ENCODE measurements around the gene KRT84.
"Not testable (repeated sequence)": the region's sequence is repeated elsewhere in the genome, so short reads cannot be mapped to it uniquely, and the experiment has no call there.

Gene KRT84

GRCh38 chr12:52360106-52360662 lies 25.3 kb downstream of the KRT84 start:
- DNase-seq = no peak

GRCh38 chr12:52359621-52360061 lies 25.8 kb downstream of the KRT84 start:
- DNase-seq = no peak

- DNase-seq = no peak
Measured at GRCh38 chr12:52358575-52359350, 26.7 kb downstream of the KRT84 start.

- DNase-seq = no peak
Measured at GRCh38 chr12:52356762-52357580, 28.5 kb downstream of the KRT84 start.

DNA sequence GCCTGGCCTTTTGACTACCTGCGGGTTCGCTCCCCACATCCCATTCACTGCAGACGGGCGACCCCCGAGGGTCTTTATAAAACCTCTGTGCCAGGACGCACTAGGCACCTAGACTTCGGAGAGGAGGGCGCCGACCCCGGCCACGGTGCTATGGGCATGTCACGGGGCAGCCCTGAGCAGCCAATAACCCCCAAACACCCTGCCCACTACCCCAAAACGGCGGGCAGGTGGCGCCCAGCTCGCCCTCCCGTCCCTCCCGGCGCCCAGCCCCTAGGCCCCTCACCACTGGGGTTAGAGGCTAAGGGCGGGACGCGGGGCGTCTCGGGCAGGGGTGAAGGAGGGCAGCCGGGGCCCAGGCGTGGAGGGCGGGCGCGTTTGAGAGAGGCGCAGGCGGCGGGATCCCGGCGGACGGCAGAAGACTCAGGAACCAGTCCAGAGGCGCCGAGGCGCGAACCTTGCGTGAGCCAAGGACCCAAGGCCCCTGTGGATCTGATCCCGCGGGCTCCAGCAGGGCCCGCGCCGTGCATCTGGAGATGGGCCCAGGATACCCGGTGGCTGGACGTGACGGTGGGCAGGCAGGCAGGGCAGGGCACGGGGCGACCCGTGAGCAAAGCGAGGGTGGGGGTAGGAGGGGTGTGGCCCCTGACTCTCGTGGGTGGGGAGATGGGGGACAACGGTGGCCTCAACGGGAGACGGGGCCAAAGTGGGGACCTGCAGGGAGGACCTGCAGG lies 29.3 kb downstream of the KRT84 start:
- no peak for DNase-seq

DNA sequence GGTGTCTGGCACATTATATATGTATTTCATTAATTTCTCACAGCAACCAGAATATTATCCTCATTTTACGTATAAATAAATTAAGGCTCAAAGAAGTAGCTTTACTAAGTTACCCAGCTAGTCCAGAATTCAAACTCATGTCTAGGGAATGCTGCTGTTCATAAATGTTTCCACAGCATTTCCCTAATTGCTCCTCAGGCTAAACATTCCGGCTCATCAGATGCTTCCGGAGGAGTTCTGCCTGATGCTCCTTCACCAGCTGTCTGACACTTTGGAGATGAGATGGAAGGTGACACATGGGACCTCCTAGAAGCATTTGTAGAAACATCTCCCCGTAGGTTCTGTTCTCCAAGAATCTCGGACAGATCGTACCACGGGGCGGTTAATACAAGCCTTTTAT lies 30.3 kb downstream of the KRT84 start:
- no peak for DNase-seq

DNA sequence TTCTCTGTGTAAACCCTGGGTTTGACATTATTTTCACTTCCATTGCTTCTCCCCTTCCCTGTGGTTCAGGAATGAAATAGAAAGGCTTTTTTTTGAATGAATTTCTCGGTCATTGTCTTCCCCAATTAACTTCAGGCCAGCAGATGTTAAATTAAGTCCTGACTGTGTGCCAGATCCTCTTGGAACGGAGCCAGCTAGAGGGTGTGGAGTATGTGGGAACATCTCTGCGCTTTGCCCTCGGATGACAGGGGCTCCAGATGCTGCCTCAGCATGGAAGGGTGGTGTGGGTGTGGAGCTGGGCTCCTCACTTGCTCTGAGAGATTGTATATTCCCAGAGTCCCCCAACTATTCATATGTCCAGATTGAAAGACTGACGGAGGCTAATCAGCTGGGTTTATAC lies 31.3 kb downstream of the KRT84 start:
- no peak for DNase-seq

DNA sequence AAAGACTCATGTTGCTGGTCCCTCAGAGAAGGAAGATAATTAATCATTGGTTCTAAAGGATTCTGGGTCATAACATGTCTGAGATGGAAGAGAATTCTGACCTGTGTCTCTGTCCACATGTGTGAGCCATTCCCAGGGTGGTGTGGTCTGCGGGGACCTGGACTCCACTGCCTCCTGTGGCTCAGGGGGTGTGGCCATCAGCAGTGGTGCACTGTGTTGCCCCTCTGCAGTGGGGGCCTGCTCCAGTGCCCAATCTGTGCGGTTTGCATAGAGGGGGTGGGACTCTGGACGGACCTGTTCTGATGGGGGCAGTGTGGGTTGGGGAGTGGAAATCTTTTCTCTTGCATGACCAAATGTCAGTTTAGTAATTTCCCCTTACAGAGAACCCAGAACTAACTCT lies 31.7 kb downstream of the KRT84 start:
- no peak for DNase-seq

DNA sequence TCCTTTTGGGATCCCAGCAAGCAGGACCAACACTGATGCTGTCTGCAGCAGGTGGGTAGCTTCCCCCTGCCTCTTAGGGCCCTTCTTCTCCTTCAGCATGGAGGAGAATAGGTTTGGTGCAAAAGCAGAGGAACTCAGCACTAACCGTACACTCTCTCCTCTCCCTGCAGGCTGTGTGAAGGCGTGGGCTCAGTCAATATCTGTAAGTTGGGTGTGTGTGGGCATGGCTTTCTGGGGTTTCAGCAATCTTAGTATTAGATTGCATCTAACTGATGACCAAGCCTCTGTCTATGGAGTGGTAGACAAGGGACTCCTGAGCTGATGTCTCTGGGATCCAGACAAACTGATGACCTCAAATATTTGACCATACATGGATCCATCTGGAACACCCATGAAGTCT lies 32.5 kb downstream of the KRT84 start:
- no peak for DNase-seq

GRCh38 chr12:52351196-52352059 lies 34.0 kb downstream of the KRT84 start:
- no peak for DNase-seq

DNA sequence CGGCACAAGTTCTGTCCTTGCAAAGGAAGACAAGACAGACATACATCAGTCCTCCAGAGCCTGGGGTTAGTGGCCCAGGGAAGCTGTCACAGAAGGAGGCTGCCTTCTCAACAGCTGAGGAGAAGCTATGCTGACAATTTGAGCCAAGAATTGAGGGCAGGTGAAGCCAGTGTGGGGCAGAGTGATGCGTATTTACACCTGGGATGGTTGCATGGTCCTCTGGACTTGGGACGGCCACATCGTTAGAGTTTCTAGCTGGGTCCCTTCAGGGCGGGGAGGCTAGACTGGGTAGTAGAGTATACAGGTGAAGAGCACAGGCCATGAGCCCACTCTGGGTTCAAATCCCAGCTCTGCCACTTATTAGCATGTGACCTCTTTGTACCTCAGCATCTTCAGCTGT lies 34.7 kb downstream of the KRT84 start:
- DNase-seq = no peak

DNA sequence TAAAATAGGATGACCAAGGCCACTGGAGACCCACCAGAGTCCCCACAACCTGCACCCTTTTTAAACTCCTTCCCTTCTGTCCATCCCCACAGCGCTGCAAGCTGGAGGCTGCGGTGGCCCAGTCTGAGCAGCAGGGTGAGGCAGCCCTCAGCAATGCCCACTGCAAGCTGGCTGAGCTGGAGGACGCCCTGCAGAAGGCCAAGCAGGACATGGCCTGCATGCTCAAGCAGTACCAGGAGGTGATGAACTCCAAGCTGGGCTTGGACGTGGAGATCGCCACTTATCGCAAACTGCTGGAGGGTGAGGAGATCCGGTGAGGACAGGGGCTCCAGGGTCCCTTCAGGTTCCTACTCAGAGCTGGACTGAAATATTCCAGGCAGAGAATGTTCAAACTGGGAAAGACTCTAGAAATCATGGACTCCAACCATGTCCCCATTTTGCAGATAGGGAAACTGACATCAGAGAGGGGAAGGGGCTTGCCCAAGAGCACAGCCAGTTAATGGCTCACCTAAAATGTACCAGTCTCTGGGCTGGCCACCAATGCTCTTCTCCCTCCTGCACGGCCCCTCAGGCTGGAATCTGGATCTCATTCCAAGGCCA lies 35.3 kb downstream of the KRT84 start:
- no peak for DNase-seq

DNA sequence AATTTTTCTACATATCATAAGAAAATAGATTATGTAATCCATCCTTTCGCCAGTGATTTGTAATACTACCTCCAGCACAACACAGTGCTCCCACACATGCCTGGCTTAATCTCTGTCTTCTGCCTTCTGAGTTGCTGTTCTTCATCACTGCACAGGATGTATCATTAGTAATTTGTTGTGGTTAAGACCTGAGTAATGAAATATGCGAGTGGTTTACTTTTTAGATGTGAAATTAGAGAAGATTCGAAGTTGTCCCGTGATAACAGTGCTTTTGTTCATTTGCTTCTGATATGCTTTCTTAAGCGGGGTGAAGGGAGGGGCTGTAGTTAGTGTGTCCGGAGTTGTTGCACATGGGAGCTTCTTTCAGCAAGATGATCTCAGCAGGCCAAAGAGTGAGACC lies 36.3 kb downstream of the KRT84 start:
- no peak for DNase-seq

DNA sequence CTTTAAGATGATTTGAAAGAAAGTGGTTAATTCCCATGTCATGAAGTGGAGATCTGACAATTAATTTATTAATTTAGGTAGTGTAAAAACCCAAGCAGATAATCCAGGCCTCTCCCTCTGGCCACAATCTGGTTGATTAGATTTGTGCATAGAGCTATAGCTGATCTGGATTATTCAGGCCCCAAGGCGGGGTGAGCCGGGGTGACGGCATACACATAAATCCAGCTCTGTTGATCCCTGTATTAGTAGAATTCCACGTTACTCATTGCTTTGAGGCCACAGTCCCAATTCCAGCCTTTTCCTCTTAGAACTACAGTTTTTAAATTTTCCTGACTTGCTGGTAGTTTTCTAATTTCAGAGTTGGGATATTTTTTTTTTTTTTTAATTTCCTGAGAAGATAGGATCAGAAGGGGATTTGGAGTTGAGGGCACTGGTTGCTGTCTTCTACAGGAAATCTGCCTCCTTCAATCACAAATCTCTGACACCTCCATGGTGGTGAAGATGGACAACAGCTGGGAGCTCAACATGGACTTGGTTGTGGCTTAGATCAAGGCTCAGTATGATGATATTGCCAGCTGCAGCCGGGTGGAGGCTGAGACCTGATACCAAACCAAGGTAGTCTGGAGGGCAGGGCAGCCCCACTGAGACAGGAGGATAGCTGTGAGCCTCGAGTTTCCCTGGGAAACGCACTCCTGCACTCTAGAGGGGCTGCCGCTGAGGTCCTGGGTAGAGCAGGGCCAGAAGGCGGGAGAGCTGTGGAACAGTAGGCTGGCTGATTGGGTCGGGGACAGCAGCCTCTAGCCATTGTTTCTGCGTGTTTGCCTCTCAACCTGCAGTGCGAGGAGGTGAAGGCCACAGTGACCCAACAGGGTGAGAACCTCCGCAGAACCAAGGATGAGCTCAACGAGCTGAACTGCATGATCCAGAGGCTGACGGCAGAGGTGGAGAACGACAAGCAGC lies 37.6 kb downstream of the KRT84 start:
- no peak for DNase-seq

GRCh38 chr12:52347016-52347415 lies 38.4 kb downstream of the KRT84 start:
- no peak for DNase-seq

GRCh38 chr12:52346593-52346992 lies 38.9 kb downstream of the KRT84 start:
- no peak for DNase-seq

DNA sequence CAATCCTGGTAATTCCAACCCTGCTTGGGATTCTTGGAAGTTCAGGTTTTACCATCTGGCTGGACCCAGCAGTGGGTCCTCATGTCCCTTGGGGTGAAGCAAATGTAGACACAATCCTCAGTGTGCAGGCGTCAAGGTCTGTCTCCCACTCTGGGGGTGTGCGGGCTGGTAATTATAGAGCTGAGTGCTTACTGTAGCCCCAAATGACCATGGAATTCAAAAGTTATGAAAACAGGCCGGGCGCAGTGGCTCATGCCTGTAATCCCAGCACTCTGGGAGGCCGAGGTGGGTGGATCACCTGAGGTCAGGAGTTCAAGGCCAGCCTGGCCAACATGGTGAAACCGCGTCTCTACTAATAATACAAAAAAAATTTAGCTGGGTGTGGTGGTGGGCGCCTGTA lies 40.4 kb downstream of the KRT84 start:
- not testable (repeated sequence) for DNase-seq

- no peak for DNase-seq
Measured at GRCh38 chr12:52344111-52344510, 41.3 kb downstream of the KRT84 start.

DNA sequence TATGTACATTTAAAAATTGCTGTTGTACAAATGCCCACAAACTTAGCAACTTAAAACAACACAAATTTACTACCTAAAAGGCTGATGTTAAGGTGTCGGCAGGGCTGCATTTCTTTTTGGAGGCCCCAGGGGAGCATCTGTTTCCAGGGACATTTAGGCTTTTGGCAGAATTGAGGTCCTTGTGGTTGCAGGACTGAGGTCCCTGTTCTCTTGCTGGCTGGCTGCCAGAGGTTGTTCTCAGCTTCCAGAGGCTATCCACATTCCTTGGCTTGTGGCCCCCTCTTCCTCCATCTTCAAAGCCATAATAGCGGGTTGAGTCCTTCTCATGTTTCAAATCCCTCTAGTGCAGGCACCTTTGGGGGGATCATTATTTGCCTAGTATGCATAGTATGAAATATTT lies 41.9 kb downstream of the KRT84 start:
- no peak for DNase-seq

DNA sequence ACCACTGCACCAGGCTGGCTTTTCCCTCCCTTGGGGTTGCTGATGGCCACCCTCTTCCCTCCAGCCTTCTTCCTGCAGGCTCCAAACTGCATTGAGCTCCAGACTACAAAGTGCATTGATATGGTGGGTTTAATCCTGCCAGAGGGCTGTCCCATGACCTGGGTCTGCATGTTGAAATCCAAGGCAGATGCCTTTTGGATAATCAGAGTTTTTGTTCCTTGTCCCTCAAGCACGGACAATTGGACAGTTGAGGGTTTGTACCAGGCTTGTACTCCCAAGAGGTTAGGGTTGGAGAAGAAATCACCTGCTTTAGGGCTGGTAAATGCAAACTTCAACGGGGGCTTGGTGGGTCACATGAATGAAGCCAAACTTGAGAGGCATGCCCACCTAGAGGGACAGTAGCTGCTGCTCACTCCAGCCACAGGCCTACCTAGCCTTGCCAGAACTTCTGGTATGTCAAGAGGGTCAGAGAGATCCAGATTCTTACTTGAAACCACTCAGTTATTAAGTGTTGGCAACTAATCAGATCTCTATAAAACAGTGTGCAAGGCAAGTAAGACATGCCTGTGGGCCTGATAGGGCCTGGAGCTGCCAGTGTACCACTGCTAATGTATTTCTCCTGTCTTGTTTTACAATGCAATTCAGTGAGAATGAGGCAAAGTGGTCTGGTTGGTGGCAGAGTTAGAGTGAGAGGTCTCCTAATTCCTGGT lies 42.5 kb downstream of the KRT84 start:
- DNase-seq = no peak

All from NCI-H187 treated with DMSO at 0.1 percent for 48 hours (cell line).